Endometrial microvascular endothelial cells (primary cell): ENCODE data around the gene SMAD5. TPM values are rescaled to one million over a fixed set of nuclear protein-coding genes. Genes with fewer than 3 reads are reported as not detected.

Experiments
- in situ Hi-C: cut with HindIII; loops from 2 replicates; pipeline ENCODE4 v1.10.0; 2017; ENCODE audit warnings: low sequenced_read_pairs, low pct_unique_long_range_greater_than_20kb; ENCODE audit errors: inconsistent ontology term
- total RNA-seq: library from RNA; depleted of rRNA; stranded (reverse); fragments of >200 nt; gene quantifications from one replicate; pipeline ENCODE4 v1.2.3, GENCODE V29; 2015; ENCODE audit errors: inconsistent ontology term

Gene SMAD5
- total RNA-seq, 1 donor from 2014 or later: 61.0 TPM

DNA sequence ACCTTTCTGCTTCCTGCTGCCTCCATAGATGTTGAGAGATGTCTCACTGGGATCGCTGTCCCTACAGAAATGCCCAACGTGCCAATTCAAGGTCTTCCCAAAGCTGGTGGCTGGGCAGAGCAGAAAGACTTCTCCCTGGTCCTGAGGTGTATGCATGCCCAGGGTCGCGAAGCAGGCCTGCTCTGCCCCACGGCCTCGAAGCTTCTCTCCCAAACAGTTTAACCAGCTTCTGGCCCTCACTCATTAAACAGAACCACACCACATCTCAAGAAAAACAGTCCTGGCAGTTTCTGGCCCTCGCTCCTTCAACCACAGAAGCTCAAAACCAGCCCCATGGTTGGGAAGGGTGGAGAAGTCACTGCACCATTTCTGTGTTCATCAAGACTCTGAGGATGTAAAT, 75.0 kb downstream of the SMAD5 start:
- in situ Hi-C loops: no loop called here

DNA sequence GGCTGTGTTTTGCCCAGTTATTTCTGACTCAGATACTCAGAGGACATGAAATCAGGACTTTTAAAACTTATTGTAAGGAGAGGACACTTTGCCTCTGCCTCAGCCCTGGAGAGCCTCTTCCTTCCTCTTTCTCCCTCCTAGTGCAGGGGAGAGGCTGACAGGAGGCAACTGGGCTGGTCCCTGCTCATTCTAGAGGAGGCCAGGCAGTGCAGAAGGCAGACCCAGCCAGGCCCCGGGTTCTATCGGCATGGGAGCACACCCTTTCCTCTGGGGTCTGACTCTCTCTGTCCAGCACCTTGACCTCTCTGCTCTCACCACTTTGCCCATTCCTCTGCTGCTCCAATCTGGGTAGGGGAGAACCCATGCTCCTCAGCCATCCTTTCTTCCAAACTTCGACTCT, 76.3 kb downstream of the SMAD5 start:
- in situ Hi-C loops: no loop called here

DNA sequence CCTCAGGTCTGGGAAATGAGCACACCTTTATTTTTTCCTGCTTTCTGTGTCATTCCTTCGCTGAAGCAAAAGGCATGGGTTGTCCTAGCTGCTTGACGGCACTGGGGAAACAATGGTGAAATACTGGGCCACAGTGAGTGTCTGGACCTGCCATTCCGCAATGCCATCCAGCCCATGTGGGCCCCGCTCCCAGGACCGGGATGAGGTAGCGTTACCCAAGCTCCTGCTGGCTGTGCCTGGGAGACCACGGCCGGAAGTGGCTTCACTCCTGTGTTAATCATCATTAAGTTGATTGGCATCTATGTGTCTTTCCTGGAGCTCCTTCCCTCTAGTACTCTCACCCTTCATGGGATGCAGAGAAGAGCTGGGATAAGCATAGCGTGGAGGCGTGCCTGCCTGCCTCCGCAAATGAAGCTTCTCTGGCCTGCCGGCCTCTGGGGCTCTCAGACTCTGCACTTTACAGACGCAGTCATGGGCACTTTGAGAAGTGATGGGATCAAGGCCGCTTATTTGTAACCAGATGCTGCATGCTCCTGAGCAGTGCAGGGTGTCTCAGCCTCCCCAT, 76.8 kb downstream of the SMAD5 start:
- in situ Hi-C loops: no loop called here

DNA sequence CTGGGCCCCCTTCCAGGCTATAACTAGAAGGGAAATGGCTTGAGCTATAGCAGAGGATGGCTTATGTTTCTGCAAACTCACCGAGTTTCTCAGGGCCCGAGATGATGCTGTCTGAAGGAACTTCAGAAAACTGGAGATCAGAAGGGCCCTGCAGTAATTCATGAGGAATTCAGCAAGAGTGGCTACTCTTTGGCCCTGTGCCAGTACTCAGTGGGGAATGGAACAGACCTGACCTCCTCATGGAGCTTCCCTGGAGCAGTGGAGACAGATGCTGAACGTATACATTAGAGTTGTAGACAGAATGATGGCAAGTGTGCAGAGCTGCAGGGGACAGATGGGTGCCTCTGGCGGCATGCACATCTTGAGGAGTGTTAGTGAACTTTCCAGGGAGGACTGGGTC, 77.6 kb downstream of the SMAD5 start:
- in situ Hi-C loops: no loop called here

DNA sequence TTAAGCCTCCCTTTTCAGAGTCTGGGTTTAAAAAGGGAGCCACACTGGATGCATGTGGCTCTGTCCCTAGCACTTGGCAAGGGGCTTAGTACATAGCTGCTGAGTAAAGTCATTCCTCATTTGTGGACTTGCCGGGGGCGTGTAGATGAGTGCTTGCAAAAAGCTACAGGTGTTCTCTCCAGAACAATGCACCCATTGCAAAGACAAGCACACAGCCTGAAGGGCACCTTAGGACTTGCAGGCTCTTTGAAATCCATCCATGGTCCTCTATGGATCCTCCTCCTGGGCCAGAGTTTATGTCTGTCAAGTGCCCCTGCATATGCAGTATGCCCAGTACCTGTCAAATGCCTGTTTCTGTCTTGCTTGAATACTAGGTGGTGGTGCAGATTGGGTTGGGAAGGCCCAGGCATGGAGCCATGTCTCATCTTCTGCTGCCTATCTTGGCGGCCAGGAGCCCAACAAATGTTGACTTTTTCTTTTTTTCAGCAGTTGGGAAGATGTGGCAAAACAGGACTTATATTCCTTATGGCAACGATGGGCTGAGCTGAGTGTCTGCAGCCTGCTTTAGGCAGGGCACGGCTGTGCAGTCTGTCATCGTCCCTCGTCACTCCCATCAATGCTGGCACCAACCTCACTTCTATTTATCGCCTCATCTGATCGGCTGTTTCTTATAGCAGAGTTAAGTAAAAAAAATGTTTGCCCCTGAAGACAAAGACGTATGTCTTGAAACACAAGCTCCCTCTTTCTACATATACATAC, 78.8 kb downstream of the SMAD5 start:
- in situ Hi-C loops: no loop called here

DNA sequence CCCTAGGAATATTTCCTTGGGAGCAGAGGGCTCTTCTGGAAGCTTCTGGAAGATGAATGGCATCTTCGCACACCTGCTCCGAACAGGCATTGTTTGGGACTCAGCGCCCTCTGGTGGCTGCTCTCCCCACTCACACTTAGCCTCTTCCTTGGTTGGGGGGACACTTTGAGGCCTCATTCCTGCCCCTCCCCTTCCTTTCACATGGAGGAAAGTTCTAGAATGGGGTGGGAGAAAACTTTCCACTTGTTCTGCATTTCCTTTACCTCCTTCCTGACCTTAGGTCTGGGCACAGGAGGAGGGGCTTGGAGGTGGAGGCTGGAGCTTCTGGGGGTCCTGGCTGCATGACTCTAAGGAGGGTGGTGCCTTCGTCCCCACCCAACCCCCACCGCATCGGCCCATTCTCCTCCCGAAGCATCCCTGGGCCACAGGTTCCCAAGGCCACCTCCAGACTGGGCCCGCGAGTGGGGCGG, 79.6 kb downstream of the SMAD5 start:
- in situ Hi-C loops: no loop called here

DNA sequence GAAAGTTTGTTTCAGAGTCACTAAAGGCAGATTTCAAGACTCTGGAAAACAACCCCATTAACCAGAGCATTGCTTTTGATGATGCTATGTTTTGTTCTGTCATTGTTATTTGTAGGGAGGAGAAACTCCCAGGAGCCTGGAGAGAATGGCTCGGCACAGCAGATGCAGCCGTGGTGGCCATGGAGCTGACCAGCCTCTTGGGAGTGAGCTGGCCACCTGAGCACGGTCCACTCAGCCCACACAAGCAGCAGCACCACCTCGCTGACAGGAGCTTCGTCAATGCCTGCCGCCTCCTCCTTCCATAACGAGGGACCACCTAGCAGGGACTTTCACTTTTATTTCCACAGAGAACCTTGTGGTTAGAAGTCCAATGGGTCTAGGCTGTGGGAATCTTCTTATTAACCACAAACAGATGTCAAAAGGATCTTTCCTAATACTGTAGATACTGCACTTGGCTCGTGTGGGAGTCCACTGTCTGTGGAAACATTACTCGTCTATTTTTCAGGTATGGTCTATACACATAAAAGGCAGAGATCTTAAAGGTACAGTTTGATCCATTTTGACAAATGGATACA, 81.4 kb downstream of the SMAD5 start:
- in situ Hi-C loops: no loop called here

DNA sequence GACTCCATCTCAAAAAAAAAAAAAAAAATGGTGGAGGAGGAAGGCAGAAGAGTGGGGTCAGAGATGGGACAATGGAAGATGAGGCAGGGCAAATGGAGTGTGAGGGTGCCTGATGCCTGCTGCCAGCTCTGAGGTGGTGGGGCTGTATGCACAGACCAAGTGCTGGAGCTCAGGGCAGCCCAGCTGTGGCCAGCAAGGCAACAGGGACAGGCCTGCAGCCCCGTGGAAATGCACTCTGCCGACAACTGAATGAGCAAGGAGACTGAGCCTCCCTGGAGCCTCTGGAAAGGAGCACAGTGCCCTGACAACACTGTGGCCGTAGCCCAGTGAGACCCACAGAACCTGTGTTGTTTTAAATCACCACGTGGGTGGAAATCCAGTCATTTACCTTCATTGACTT, 83.2 kb downstream of the SMAD5 start:
- in situ Hi-C loops: no loop called here

DNA sequence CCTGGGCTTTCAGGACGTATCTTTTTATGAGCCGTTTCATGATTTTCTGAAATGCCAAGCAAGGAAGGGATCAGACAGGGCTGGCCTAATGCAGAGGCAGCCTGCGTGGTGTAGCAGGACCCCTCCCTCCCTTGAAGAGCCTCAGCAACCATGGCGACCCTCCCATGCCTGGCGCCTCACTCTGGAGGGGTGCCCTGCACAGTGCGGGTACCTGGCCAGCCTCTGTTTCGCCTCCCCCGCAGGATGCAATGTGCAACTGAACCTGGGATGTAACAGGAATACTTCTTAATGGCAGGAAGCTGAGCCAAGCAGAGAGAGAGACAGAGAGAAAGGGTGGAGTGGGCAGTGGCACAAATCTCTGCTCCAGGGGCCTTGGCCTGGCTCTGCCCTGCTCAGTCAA, 83.6 kb downstream of the SMAD5 start:
- in situ Hi-C loops: no loop called here

DNA sequence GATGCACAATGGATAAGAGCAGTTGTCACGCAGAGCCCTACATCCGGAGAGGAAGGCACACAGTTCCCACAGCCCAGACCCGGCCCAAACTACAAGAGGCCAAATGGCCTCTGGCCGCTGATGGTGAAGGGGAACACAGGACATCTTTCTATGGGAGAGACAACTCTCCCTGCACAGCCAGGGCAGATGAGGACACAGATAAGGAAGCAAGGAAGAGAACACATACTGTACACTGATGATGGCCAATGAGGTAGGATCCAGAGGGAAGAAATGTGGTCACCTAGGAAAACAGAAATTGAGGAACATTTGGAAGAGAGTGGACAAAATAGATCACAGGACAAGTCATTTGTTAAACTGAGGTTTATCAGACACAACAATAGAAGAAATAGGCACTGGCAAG, 88.7 kb downstream of the SMAD5 start:
- in situ Hi-C loops: no loop called here

DNA sequence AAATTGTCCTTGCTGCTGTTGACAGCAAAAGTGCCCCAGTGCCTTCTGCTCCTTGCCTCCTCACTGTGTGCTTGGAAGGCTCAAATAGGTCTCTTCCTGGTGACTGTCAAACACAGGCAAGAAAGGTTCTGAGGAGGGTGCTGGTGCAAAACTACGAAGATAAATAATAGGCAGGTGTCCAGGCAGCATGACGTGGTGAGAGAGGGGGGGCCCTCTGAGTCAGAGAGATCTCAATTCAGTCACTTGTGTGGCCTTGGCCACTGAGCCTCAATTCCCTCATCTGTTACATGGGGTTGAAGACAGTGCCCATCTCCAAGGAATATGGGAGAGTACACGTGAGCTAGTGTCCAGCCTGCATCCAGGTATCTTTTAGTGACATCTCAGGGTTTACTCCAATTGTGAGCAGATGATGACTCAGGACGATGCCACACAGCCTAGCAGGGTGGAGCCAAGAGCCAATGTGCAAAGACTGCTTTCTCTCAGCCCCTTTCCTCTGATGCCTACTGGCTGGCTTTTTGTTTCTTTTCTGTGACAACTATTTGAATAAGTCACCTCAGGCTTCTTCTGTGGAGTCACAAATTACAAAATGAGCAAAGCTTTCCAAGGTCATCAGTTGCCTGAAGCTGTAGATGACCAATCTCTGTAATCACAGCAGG, 90.1 kb downstream of the SMAD5 start:
- in situ Hi-C loops: no loop called here

DNA sequence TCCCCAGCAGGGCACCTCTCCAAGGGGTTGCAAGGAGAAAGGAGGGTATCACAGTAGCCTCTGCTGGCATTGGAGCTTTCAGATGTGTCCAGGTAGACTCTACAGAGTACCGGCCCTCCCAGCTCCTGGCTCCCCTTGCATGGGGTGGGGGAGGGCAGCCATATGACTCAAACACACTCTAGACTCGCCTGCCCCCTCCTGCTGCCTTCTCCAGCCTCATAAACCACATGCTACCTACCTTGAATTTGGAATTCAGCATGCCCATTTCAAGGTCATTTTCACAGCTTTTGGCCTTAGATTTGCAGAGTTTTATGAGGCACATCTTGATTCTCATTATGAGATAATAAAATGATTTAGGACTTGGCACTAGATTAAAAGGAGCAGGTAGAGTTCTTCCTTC, 93.2 kb downstream of the SMAD5 start:
- in situ Hi-C loops: no loop called here

DNA sequence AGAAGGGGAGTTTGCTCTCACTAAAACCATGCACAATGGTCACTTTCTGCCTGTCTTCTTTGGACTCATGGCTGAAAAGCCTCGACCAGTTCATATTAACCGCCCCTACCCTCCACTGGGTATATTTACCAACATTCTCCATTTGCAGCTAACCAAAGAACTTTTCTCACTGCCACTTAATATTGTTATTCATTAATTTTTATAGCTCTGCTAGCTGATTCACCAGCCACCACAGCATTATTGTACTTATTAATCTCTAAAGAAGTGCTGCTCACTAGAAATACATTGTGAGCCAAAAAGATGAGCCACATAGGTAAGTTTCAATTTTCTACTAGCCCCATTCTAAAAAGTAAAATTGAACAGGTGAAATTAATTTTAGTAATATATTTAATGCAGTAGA, 93.8 kb downstream of the SMAD5 start:
- in situ Hi-C loops: no loop called here

DNA sequence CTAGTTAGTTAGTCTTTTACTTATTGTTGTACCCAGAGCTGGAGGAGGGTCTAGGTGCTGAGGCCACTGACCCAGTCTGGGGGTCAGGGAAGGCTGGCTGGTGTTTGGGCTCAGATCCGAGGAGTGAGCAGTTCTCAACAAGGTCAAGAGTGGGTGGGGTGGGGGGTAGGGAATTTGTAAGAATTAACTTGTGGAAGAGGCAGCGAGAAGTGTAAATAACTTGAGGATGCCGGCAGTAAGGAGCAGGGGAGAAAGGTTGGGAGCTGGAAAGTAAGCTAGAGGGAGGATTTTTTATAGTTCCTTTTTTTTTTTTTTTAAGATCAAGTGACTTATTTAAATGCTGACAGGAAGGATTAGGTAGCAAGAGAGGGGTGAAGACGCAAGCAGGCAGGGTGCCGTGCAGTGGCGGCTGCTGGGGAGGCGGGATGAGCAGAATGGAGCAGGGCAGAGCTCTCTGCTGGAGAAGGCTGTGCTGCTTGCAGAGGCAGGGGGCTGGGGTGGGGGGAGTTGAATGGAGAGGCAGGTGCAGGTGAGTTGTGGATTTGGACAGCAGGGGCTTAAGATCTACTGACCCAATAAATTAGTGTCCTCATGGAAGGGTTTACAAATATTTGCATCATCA, 95.6 kb downstream of the SMAD5 start:
- in situ Hi-C loops: no loop called here

DNA sequence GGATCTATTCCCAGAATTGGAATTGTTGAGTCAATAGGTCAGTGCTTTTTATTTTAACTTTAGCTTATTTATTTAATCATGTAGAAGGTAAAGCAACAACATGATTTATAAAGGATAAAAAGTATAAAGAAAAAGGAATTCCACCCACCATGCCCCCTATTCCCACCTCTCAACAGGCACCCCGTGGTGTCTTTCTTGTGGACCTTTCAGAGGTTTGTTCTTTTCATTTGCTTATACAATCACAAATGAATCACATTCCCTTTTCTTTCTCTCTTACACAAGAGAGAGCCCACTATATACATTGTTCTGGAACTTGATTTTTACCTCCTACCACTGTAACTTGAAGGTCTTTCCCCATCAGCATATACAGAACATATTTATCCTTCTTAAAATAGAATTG, 97.5 kb downstream of the SMAD5 start:
- in situ Hi-C loops: no loop called here

DNA sequence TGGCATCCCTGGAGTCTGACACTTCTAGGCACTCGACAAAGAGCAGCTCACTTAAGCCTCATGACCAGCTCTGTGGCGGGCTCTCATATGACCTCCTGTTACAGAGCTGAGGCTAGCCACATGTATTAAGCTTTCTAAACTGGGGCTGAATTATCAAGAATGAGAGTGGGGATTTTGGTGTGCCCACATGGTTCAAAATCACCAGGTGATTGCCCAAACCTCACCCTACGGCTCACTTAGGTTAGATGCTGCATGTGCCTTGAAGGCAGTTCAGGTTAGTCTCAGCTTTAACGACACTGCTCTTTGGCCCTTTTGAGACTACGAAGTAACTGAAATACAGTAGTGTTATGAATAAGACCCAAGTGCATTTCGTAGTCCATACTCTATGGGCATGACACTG, 99.7 kb downstream of the SMAD5 start:
- in situ Hi-C loops: no loop called here
